Measurements from ENCODE around the gene CHD3. TPM values are rescaled to one million over a fixed set of nuclear protein-coding genes. Genes with fewer than 3 reads are reported as not detected.

CHD3 gene
- total RNA-seq, 1 donor from 2014 or later, result 339 TPM

GRCh38 chr17:7930841-7931631 lies 42.4 kb downstream of the CHD3 start:
- Mint-ChIP-seq H3K9me3 (no peaks in the 10 kb centered on the region), H3K36me3 (peaks cover 11% of the 10 kb centered on the region), H3K27ac (peak overlapping the region; percentile 96), H3K4me3 (peak overlapping the region; percentile 95), H3K4me1 (peaks cover 49% of the 10 kb centered on the region), H3K27me3 (ENCODE audit: low read depth) (peaks cover 9% of the 10 kb centered on the region)
- no peak for DNase-seq (ENCODE audit: low spot score in 2 of 2, unreplicated experiment in 2 of 2)
- no peak for TF ChIP-seq CTCF (IDR thresholded peaks at IDR 0.05; ENCODE audit: unreplicated experiment)

GRCh38 chr17:7931709-7932482 lies 43.3 kb downstream of the CHD3 start, which contains the start of the genes CNTROB and TRAPPC1:
CNTROB (plus strand) TSS chr17:7932206; CDS start chr17:7933080, 874 bp downstream.
TRAPPC1 (minus strand) TSS chr17:7931946; CDS start chr17:7931829, 117 bp downstream.
- peaks cover 49% of the 10 kb centered on the region for H3K4me1 Mint-ChIP-seq
- no peaks in the 10 kb centered on the region for H3K9me3 Mint-ChIP-seq
- peaks cover 18% of the 10 kb centered on the region for H3K36me3 Mint-ChIP-seq
- H3K27me3 Mint-ChIP-seq (ENCODE audit: low read depth), result peaks cover 9% of the 10 kb centered on the region
- peak within 1 kb of the TSS; percentile 95 for H3K4me3 Mint-ChIP-seq
- DNase-seq (ENCODE audit: low spot score in 2 of 2, unreplicated experiment in 2 of 2), result peak; percentile 98 to 100
- no peak for TF ChIP-seq CTCF (IDR thresholded peaks at IDR 0.05; ENCODE audit: unreplicated experiment)
- H3K27ac Mint-ChIP-seq, result peak within 1 kb of the TSS; percentile 96

GRCh38 chr17:7932483-7932891 lies 43.9 kb downstream of the CHD3 start:
- no peak for DNase-seq (ENCODE audit: low spot score in 2 of 2, unreplicated experiment in 2 of 2)
- peaks cover 22% of the 10 kb centered on the region for H3K36me3 Mint-ChIP-seq
- H3K9me3 Mint-ChIP-seq, result no peaks in the 10 kb centered on the region
- H3K27ac Mint-ChIP-seq, result peak overlapping the region; percentile 96
- H3K4me1 Mint-ChIP-seq, result peaks cover 49% of the 10 kb centered on the region
- TF ChIP-seq CTCF (IDR thresholded peaks at IDR 0.05; ENCODE audit: unreplicated experiment), result no peak
- H3K4me3 Mint-ChIP-seq, result peak overlapping the region; percentile 95
- peaks cover 9% of the 10 kb centered on the region for H3K27me3 Mint-ChIP-seq (ENCODE audit: low read depth)

- Mint-ChIP-seq H3K36me3 (peaks cover 20% of the 10 kb centered on the region), H3K4me1 (peaks cover 48% of the 10 kb centered on the region), H3K9me3 (no peaks in the 10 kb centered on the region), H3K4me3 (peak overlapping the region; percentile 95), H3K27me3 (ENCODE audit: low read depth) (peaks cover 8% of the 10 kb centered on the region), H3K27ac (peak overlapping the region; percentile 96)
- no peak for TF ChIP-seq CTCF (IDR thresholded peaks at IDR 0.05; ENCODE audit: unreplicated experiment)
- no peak for DNase-seq (ENCODE audit: low spot score in 2 of 2, unreplicated experiment in 2 of 2)
Measured at GRCh38 chr17:7932949-7933348, 44.4 kb downstream of the CHD3 start.

GRCh38 chr17:7935859-7936258 lies 47.3 kb downstream of the CHD3 start:
- no peak for TF ChIP-seq CTCF (IDR thresholded peaks at IDR 0.05; ENCODE audit: unreplicated experiment)
- Mint-ChIP-seq H3K4me3 (no peak overlapping the region), H3K9me3 (no peaks in the 10 kb centered on the region), H3K27ac (no peak overlapping the region), H3K27me3 (ENCODE audit: low read depth) (no peaks in the 10 kb centered on the region), H3K4me1 (peaks cover 33% of the 10 kb centered on the region), H3K36me3 (peaks cover 38% of the 10 kb centered on the region)
- DNase-seq (ENCODE audit: low spot score in 2 of 2, unreplicated experiment in 2 of 2), result no peak

Measured in mesothelial cell of epicardium (in vitro differentiated cells).